ENCODE measurements around the gene ASTN2.

DNA sequence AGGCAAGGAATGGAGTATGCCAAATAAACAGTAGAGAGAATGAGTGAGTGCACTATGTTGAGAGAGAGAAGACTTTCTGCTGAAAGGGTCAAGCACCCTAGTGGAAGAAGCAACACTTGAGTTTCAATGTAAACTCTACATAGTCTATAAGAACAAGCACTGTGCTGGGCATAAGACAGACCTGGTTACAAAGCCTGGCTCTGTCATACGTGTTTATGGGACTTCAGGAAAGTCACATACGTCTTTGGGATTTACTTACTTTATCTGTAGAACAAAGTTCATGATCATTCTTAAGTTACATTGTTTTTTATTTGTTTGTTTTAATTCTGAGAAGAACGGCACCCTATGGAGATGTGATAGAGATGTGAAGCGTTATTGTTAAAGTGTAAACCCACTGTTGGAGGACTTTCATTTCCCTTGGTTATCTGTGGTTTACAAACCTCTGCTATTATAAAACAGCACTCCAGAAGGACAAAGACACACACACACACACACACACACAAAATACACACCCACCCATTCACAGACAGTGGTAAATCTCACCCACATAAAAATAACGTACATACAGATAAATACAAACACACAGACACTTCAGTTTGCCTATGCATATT lies 798.4 kb downstream of the ASTN2 start:
- TF ChIP-seq CTCF (IDR thresholded peaks at IDR 0.05; ENCODE audit: poor library complexity, severe bottlenecking) (no peak), EP300 (conservative IDR thresholded peaks at IDR 0.05; ENCODE audit: poor library complexity, severe bottlenecking) (no peak), RAD21 (conservative IDR thresholded peaks at IDR 0.05) (no peak), POLR2AphosphoS5 (IDR thresholded peaks at IDR 0.05) (no peak)
